BE2C (cell line): ENCODE data around the gene ZNF691.

ENCODE experiments used
- DNase-seq: peaks from one replicate; pipeline ENCODE4 v3.0.0-alpha.2; 2020
- H3K27me3 ChIP-seq: fragments of 250-450 bp; sonication (Bioruptor Pico); 2 replicates; pipeline ENCODE4 v1.5.1; 2020; ENCODE audit warnings: mild to moderate bottlenecking
- H3K36me3 ChIP-seq: fragments of 250-450 bp; sonication (Bioruptor Pico); 2 replicates; pipeline ENCODE4 v1.5.1; 2020; ENCODE audit warnings: mild to moderate bottlenecking
- H3K4me1 ChIP-seq: fragments of 250-450 bp; sonication (Bioruptor Pico); 2 replicates; pipeline ENCODE4 v1.5.1; 2020
- H3K4me3 ChIP-seq: 2 replicates; pipeline ENCODE4 v1.5.1; 2011; ENCODE audit warnings: low read depth, low read length
- H3K9me3 ChIP-seq: fragments of 250-450 bp; sonication (Bioruptor Pico); 2 replicates; pipeline ENCODE4 v1.5.1; 2020
- TF ChIP-seq, protein P1 (sequence below): IDR thresholded peaks from 2 replicates; pipeline ENCODE4 v1.5.1; 2012; ENCODE audit warnings: mild to moderate bottlenecking, low read depth, low read length

The ZNF691 gene

DNA sequence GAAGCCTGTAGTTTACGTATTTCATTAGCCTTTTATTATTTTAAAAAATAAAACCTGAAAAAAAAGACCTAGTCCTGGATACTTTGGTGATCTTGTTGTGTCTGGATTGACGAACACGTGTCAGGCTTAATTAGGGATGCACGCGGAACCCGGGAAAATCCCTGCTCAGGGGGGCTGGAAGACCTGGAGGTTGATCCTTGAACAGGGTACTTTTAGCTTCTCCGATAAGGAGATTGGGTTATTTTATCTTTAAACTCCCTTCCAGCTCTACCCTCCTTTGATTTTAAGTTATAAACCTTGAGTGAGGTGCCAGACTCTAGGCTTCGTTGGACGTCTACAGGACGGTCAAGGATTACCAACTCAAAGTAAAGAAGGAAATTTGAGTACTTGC lies 552 bp upstream of the ZNF691 start:
- no peaks in the 10 kb centered on the region for H3K4me1 ChIP-seq
- H3K36me3 ChIP-seq = no peaks in the 10 kb centered on the region; the same call in 1 of the 2 replicates
- peak overlapping the region; percentile 84 for H3K4me3 ChIP-seq
- DNase-seq = no peak
- H3K27me3 ChIP-seq = no peaks in the 10 kb centered on the region
- TF ChIP-seq, protein P1, sequence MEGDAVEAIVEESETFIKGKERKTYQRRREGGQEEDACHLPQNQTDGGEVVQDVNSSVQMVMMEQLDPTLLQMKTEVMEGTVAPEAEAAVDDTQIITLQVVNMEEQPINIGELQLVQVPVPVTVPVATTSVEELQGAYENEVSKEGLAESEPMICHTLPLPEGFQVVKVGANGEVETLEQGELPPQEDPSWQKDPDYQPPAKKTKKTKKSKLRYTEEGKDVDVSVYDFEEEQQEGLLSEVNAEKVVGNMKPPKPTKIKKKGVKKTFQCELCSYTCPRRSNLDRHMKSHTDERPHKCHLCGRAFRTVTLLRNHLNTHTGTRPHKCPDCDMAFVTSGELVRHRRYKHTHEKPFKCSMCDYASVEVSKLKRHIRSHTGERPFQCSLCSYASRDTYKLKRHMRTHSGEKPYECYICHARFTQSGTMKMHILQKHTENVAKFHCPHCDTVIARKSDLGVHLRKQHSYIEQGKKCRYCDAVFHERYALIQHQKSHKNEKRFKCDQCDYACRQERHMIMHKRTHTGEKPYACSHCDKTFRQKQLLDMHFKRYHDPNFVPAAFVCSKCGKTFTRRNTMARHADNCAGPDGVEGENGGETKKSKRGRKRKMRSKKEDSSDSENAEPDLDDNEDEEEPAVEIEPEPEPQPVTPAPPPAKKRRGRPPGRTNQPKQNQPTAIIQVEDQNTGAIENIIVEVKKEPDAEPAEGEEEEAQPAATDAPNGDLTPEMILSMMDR = no peak
- H3K9me3 ChIP-seq = no peaks in the 10 kb centered on the region

DNA sequence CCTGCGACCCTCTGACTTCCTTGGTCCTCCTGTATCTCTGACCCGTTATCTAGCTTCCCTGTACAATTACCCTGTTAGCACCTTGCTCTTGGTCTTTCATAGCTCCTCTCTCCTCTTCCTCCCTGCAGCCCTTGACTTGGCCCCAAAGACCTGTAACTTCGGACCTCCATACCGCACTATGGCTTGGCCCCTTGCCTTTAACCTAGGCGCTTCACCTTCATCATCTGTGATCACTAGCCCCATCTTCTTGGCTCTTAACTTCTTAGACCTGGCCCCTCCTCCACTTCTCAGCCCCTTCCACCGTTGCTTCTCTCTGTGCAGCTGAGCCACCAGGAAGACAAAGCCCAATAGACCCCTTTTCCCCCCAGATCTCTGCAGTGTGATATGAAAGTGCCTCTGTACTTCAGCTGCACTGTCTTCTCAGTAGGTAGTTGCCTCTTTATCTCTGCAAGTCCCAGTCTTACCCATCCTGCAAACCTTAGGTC lies 740 bp downstream of the ZNF691 start:
- H3K4me3 ChIP-seq = peak overlapping the region; percentile 84
- H3K9me3 ChIP-seq = no peaks in the 10 kb centered on the region
- TF ChIP-seq, protein P1 = no peak
- no peak for DNase-seq
- H3K4me1 ChIP-seq = no peaks in the 10 kb centered on the region
- H3K27me3 ChIP-seq = no peaks in the 10 kb centered on the region
- H3K36me3 ChIP-seq = no peaks in the 10 kb centered on the region; the same call in 1 of the 2 replicates

DNA sequence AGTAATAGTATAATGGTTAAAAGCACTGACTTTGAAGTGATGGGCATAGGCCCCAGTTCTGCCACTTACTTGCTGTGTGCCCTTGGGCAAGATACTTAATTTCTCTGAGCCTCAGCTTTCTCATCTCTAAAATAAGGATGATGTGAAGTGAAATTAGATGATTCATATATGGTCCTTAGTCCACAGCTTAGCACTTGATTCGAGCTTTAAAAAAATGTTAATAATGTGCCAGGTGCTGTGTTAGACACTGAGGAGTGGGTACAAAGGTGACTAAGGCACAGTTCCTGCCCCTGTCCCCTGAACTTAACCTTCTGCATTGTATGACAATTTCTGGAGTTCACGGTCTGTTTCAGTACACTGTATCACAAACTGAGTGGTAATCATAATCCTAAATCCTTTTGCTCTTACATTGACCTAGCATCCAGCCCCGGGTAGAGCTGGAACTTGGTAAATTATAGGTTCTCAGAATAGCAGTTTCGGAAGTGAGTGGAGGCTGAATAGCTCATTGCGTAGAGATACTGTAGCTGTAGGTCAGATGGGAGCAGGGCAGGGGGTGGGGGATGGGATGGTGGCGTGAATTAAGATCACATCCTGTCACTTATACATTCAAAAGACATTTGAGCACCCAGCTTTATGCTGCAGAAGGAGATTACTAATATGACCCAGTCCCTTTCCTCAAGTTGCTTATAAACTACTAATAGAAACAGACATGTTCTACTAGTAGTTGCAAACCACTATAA lies 1.5 kb downstream of the ZNF691 start:
- Histone ChIP-seq H3K36me3 (no peaks in the 10 kb centered on the region; the same call in 1 of the 2 replicates), H3K4me1 (no peaks in the 10 kb centered on the region), H3K4me3 (peak overlapping the region; percentile 84), H3K9me3 (no peaks in the 10 kb centered on the region), H3K27me3 (no peaks in the 10 kb centered on the region)
- TF ChIP-seq, protein P1 = no peak
- DNase-seq = no peak

DNA sequence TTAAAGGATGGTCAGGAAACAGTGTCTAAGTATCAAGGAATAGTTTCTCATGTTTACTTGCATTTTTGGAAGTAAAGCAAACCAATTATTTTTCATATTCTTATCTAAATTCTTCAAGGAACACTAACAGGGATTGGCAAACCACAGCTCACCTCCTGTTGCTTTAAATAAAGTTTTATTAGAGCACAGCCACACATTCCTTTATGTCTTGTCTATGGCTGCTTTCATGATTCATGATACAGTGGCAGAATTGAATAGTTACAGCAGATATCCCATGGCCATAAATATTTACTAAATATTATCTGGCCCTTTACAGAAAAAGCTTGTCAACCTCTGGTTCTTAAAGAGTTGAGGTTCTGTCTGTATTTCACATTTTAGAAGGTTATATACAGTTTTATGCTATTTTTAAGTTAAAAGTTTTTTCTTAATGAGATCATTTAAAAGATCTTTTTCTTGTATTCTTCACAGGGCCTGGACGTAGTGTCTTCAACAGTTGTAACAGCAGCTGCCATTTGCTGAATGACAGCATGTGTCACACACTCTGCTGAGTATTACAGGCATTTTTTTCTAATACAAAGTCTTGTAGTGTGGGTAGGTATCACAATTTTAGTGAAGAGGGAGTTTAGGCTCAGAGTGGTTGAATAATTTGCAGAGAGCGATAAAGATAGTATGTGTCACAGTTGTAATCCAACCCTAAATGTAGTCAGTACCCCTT lies 2.6 kb downstream of the ZNF691 start:
- no peak overlapping the region for H3K4me3 ChIP-seq
- TF ChIP-seq, protein P1 = no peak
- no peaks in the 10 kb centered on the region for H3K4me1 ChIP-seq
- no peaks in the 10 kb centered on the region; the same call in 1 of the 2 replicates for H3K36me3 ChIP-seq
- DNase-seq = no peak
- H3K27me3 ChIP-seq = no peaks in the 10 kb centered on the region
- no peaks in the 10 kb centered on the region for H3K9me3 ChIP-seq

DNA sequence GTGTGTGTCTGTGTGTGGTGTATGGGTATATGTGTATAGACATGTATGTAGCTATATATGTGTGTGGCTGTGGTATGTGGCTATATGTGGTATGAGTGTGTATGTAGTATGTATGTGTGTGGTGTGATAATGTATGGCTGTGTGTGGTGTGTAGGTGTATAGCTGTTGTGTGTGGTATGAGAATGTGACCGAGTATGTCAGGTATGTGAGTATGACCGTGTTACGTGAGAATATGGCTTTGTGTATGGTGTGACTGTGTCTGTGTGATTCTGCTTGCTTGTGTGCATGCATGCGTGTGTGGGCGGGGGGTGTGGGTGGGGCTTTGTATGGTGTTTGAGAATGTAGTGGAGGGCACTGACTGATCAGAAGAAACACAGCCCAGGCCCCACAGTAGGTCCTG lies 3.5 kb downstream of the ZNF691 start:
- TF ChIP-seq, protein P1 = no peak
- H3K4me1 ChIP-seq = no peaks in the 10 kb centered on the region
- no peaks in the 10 kb centered on the region for H3K9me3 ChIP-seq
- no peak overlapping the region for H3K4me3 ChIP-seq
- no peaks in the 10 kb centered on the region for H3K27me3 ChIP-seq
- no peak for DNase-seq
- H3K36me3 ChIP-seq = no peaks in the 10 kb centered on the region; the same call in 1 of the 2 replicates

DNA sequence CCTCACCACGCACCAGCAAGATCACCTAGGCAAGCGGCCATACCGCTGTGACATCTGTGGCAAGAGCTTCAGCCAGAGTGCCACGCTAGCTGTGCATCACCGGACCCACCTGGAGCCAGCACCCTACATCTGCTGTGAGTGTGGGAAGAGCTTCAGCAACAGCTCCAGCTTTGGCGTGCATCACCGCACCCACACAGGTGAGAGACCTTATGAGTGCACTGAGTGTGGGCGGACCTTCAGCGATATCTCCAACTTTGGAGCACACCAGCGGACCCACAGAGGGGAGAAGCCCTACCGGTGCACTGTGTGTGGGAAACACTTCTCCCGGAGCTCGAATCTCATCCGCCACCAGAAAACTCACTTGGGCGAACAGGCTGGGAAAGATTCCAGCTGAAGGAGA lies 5.0 kb downstream of the ZNF691 start:
- Histone ChIP-seq H3K36me3 (no peaks in the 10 kb centered on the region; the same call in 1 of the 2 replicates), H3K4me1 (no peaks in the 10 kb centered on the region), H3K9me3 (no peaks in the 10 kb centered on the region), H3K4me3 (no peak overlapping the region), H3K27me3 (no peaks in the 10 kb centered on the region)
- no peak for DNase-seq
- TF ChIP-seq, protein P1 = no peak
